Peyer's patch (tissue), 4 donors: ENCODE data around the gene CCNJL.

Source experiments
- CTCF ChIP-seq, 6 experiments: fragments of 450-650 bp in 4 of 6; fragments of 200-600 bp in 2 of 6; sonication (generic) in 1 of 6; IDR thresholded peaks; one replicate each; pipeline ENCODE4 v1.5.1; 2017 to 2019; ENCODE audit warnings: antibody characterized with exemption in 6 of 6, mild to moderate bottlenecking in 3 of 6, moderate library complexity in 1 of 6
- POLR2A ChIP-seq, 2 donors: fragments of 450-650 bp; IDR thresholded peaks; one replicate each; pipeline ENCODE4 v1.5.1; 2017; ENCODE audit warnings: antibody characterized with exemption in 2 of 2, mild to moderate bottlenecking in 2 of 2, moderate library complexity in 2 of 2

DNA sequence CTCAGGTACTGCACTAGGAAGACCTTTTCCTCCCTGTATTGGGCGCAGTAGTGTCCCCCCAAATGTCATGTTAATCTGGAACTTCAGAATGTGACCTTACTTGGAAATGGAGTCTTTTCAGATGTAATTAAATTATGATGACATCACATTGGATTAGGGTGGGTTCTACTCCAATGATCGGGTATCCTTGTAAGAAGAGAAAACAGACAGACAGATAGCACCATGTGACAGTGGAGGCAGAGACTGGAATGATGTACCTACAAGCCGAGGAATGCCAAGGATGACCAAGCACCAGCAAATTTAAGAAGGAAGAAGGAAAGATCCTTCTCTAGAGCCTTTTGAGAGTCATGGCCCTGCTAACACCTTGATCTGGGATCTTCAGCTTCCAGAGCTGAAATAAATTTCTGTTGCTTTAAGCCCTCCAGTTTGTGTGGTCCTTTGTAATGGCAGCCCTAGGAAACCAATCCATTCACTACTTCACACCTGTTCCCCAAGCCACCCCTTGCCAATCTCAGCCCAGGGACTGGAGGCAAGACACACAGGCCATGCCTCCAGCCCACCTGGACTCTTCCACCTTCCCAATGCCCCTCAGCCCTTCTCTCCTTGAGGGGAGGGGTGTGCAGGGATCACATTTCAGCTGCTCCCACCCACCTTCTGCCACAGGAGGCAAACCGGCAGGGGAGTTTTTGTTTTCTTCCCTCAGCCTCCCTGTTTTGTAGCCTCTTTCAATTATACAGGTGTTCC is 1.6 kb downstream of the CCNJL start:
- TF ChIP-seq CTCF (IDR thresholded peaks at IDR 0.05), result no peak
- TF ChIP-seq POLR2A (IDR thresholded peaks at IDR 0.05), result no peak
